SU-DHL-6 (cell line): Measurements from ENCODE around the gene NUPR1.

Experiments used
- H2AFZ ChIP-seq: fragments of 200-600 bp; sonication (generic); 2 replicates; pipeline ENCODE4 v1.6.1; 2014; ENCODE audit warnings: low read depth, mild to moderate bottlenecking, moderate library complexity, mixed read lengths, antibody characterized with exemption, low read length; ENCODE audit not compliant: severe bottlenecking
- H3F3A ChIP-seq: fragments of 200-600 bp; shearing (Covaris generic); 2 replicates; pipeline ENCODE4 v1.6.0; 2016; ENCODE audit warnings: antibody characterized with exemption, mild to moderate bottlenecking; ENCODE audit not compliant: insufficient read depth
- H3K27ac ChIP-seq: fragments of 200-600 bp; sonication (generic); 2 replicates; pipeline ENCODE4 v1.5.1; 2016; ENCODE audit warnings: low read depth, mild to moderate bottlenecking, low read length, moderate library complexity, mixed read lengths
- H3K27me3 ChIP-seq: fragments of 200-600 bp; sonication (generic), shearing (Covaris generic); 2 replicates; pipeline ENCODE4 v1.6.0; 2014; ENCODE audit warnings: mild to moderate bottlenecking, low read length
- H3K36me3 ChIP-seq: fragments of 200-600 bp; sonication (generic); 2 replicates; pipeline ENCODE4 v1.6.1; 2014; ENCODE audit warnings: mild to moderate bottlenecking, low read length, mixed read lengths
- H3K4me2 ChIP-seq: fragments of 300-600, 200-600 bp; shearing (Covaris generic), sonication (generic); 2 replicates; pipeline ENCODE4 v1.6.0; 2014; ENCODE audit warnings: low read length, low read depth, mild to moderate bottlenecking; ENCODE audit not compliant: poor library complexity, severe bottlenecking
- H3K4me3 ChIP-seq: fragments of 200-600 bp; sonication (generic); 2 replicates; pipeline ENCODE4 v1.5.1; 2014; ENCODE audit warnings: antibody characterized with exemption, low read length, mild to moderate bottlenecking, mixed read lengths; ENCODE audit not compliant: insufficient read depth, poor library complexity, severe bottlenecking
- H3K79me2 ChIP-seq: fragments of 200-600 bp; sonication (generic); 2 replicates; pipeline ENCODE4 v1.6.1; 2014; ENCODE audit warnings: mild to moderate bottlenecking, low read length, moderate library complexity; ENCODE audit not compliant: insufficient read depth
- H3K9ac ChIP-seq: fragments of 200-600 bp; sonication (generic); 2 replicates; pipeline ENCODE4 v1.7.0; 2014; ENCODE audit warnings: mild to moderate bottlenecking, low read length
- H3K9me2 ChIP-seq: fragments of 200-600 bp; sonication (generic); replicated peaks from 2 replicates; pipeline ENCODE4 v1.6.1; 2014; ENCODE audit warnings: low read length; ENCODE audit not compliant: insufficient read depth
- H3K9me3 ChIP-seq: fragments of 200-600 bp; sonication (generic); 2 replicates; pipeline ENCODE4 v1.6.1; 2014; ENCODE audit warnings: low read length, mixed read lengths; ENCODE audit not compliant: insufficient read depth
- H4K20me1 ChIP-seq: fragments of 200-600 bp; sonication (generic); 2 replicates; pipeline ENCODE4 v1.6.1; 2014; ENCODE audit warnings: low read depth, mild to moderate bottlenecking, antibody characterized with exemption, low read length, moderate library complexity, mixed read lengths
- EZH2phosphoT487 ChIP-seq: fragments of 200-600 bp; sonication (generic), shearing (Covaris generic); conservative IDR thresholded peaks from 2 replicates; pipeline ENCODE4 v1.6.1; 2018; ENCODE audit warnings: mild to moderate bottlenecking, antibody characterized with exemption, low read length, moderate library complexity, mixed read lengths
- TF ChIP-seq, protein P1 (sequence below): fragments of 200-600 bp; sonication (generic); IDR thresholded peaks from one replicate; pipeline ENCODE4 v1.5.1; 2017; ENCODE audit warnings: antibody characterized with exemption, mild to moderate bottlenecking, low read length, moderate library complexity; ENCODE audit not compliant: insufficient read depth, poor library complexity, severe bottlenecking

Gene NUPR1

DNA sequence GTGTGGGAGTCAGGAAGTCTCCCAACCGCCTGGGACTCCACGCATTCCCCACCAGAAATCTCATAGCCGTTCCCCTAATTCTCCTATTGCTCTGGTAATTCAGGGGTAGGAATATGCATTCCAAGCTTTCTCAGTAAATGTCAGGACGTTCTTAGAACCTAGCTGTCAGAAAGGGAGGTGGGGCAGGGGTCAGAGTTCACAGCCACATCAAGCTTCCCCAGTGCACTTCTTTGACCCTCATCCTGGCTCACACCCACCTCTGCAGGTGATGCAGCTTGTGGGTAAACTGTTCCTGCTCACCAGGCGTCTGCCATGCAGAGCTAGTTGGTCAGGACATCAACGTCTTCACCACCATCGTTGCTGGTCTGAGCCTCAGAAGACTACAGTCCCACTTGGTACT lies 18.1 kb downstream of the NUPR1 start:
- no peaks in the 10 kb centered on the region for H4K20me1 ChIP-seq
- H3K27me3 ChIP-seq: no peaks in the 10 kb centered on the region
- no peak overlapping the region for H2AFZ ChIP-seq
- no peaks in the 10 kb centered on the region for H3K9me3 ChIP-seq
- H3F3A ChIP-seq: no peaks in the 10 kb centered on the region
- H3K27ac ChIP-seq: no peak overlapping the region
- no peak overlapping the region for H3K9ac ChIP-seq
- H3K4me2 ChIP-seq: no peak overlapping the region
- no peaks in the 10 kb centered on the region for H3K36me3 ChIP-seq
- no peaks in the 10 kb centered on the region for H3K79me2 ChIP-seq
- H3K4me3 ChIP-seq: no peak overlapping the region
- TF ChIP-seq EZH2phosphoT487: no peak
- TF ChIP-seq, protein P1, sequence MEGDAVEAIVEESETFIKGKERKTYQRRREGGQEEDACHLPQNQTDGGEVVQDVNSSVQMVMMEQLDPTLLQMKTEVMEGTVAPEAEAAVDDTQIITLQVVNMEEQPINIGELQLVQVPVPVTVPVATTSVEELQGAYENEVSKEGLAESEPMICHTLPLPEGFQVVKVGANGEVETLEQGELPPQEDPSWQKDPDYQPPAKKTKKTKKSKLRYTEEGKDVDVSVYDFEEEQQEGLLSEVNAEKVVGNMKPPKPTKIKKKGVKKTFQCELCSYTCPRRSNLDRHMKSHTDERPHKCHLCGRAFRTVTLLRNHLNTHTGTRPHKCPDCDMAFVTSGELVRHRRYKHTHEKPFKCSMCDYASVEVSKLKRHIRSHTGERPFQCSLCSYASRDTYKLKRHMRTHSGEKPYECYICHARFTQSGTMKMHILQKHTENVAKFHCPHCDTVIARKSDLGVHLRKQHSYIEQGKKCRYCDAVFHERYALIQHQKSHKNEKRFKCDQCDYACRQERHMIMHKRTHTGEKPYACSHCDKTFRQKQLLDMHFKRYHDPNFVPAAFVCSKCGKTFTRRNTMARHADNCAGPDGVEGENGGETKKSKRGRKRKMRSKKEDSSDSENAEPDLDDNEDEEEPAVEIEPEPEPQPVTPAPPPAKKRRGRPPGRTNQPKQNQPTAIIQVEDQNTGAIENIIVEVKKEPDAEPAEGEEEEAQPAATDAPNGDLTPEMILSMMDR: no peak
- H3K9me2 ChIP-seq: no peaks in the 10 kb centered on the region

DNA sequence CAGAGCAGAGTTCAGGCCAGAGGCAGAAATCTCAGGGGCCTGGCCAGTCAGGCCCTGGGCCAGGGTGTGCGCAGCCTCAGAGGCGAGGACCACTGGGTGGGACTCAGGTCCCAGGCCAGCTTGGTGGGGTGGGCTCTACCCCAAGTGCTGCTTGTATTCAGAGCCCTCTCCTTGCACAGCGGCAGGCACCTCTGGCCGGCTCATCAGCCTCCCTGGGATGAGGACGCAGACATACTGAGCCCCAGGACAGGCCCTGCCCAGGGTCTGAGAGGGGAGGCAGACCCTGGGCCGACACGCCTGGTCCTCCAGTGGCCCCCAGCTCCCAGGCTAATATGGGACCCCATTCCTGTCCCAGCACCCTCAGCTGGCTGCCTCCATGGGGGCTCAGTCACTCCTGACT lies 24.5 kb downstream of the NUPR1 start:
- H3K9me3 ChIP-seq: no peaks in the 10 kb centered on the region
- no peaks in the 10 kb centered on the region for H4K20me1 ChIP-seq
- TF ChIP-seq, protein P1: no peak
- no peak for TF ChIP-seq EZH2phosphoT487
- H3F3A ChIP-seq: no peaks in the 10 kb centered on the region
- no peak overlapping the region for H3K27ac ChIP-seq
- no peak overlapping the region for H3K4me2 ChIP-seq
- H3K36me3 ChIP-seq: no peaks in the 10 kb centered on the region
- H3K9me2 ChIP-seq: no peaks in the 10 kb centered on the region
- H2AFZ ChIP-seq: no peak overlapping the region
- H3K9ac ChIP-seq: no peak overlapping the region
- H3K79me2 ChIP-seq: no peaks in the 10 kb centered on the region
- no peaks in the 10 kb centered on the region for H3K27me3 ChIP-seq
- H3K4me3 ChIP-seq: no peak overlapping the region

DNA sequence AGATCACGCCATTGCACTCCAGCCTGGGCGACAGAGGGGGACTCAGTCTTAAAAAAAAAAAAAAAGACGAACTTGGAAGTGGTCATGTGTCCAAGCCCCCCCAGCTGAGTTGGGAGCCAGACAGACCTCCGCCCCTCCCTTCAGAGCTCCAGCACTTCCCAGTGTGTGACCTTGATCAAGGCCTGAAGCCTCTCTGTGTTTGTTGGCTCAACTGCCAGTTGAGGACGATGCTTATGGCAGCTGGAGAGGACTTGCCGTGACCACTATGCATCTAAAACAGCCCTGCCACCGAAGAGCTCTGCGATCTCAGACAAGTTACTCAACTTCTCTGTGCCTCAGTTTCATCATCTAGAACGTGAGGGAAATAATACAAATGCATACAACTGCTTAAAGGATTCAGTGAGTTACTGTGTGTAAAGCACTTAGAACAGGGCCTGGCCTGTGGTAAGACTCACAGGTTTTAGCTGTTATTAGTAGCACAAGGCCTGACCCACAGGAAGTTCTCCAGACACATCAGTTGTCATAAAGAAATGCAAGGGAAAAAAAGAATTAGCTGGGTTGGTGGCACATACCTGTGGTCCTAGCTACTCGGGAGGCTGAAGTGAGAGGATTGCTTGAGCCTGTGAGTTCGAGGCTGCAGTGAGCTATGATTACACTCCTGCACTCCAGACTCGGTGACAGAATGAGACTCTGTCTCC lies 25.1 kb downstream of the NUPR1 start:
- Histone ChIP-seq H3F3A (no peaks in the 10 kb centered on the region), H3K4me2 (no peak overlapping the region), H3K9me2 (no peaks in the 10 kb centered on the region), H4K20me1 (no peaks in the 10 kb centered on the region), H3K79me2 (no peaks in the 10 kb centered on the region), H3K4me3 (no peak overlapping the region), H2AFZ (no peak overlapping the region), H3K36me3 (no peaks in the 10 kb centered on the region), H3K27ac (no peak overlapping the region), H3K27me3 (no peaks in the 10 kb centered on the region), H3K9me3 (no peaks in the 10 kb centered on the region), H3K9ac (no peak overlapping the region)
- TF ChIP-seq, protein P1: no peak
- TF ChIP-seq EZH2phosphoT487: no peak
